ENCODE data around the gene PKHD1.

DNA sequence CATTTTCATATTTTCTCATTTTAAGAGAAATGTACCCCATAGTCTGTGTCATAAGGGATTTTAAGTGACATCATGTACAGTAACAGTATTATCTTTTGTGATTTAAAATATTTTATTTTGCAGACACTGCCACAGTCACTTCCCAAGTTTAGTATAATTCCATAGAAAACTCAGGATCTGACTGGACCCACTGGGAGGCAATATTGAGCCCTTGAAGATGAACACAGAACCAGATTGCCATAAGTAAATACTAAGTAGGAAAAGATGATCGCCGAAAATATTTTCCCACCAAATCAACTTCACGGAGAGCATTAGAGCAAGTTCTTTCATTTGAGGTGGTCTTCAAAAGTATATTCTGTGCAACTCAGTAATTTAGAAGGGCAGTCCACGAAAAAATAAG lies 17.6 kb upstream of the PKHD1 start:
- TF ChIP-seq POLR2AphosphoS5 (IDR thresholded peaks at IDR 0.05; ENCODE audit: borderline replicate concordance, low read depth, low read length) (no peak), EZH2 (IDR thresholded peaks at IDR 0.05) (no peak), FOXP2 (optimal IDR thresholded peaks at IDR 0.05; ENCODE audit: control extremely low read depth, extremely low read length, insufficient read depth) (no peak)

Measured in SK-N-MC (cell line).